HG02571 (cell line): Measurements from ENCODE around the gene PAIP1.
A peak's percentile ranks its signal among the peaks of the same experiment; 100 is the strongest.
"Not testable (repeated sequence)": the region's sequence is repeated elsewhere in the genome, so short reads cannot be mapped to it uniquely, and the experiment has no call there.

Experiments
- ATAC-seq: cut with Tn5 transposase; IDR thresholded peaks from one replicate; pipeline ENCODE4 v1.9.1; 2021; ENCODE audit warnings: mild to moderate bottlenecking, moderate library complexity; ENCODE audit not compliant: unreplicated experiment

Gene PAIP1

DNA sequence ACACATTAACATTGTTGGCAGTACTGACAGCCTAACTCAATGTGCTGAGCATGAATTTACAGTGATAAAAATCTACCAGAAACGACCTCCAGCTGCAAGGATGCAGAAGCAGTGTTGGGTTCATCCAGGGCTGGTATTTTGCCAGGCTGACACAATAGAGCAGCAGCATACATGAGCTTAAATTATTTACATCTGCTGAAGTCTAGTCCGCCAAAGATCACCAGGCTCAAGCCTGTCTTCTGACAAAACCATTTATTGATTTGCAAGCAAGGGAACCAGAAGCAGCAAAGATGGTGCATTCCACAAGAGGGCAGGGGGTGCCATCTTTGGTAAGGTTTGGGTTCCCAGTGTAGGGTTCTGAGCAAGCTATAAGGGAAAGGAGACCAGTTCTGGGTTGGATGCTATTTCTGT is 33.2 kb downstream of the PAIP1 start:
- no peak for ATAC-seq

DNA sequence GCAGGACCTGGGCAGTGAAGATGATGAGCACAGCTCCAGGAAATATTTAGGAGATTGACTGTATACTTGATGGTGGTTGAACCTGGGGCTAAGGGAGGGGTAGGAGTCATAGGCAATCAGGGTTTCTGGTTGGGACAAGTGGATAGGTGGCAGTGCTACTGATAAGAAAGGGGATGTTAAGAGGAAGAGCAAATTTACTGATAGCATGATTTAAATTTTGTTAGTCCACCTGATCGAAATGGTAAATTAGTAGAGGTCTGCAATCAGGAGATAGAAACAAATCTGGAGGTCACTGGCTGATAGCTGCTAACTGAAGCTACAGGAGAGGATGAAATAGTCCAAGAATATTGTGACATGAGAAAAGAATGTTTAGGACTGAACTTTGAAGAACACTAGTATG is 36.3 kb downstream of the PAIP1 start:
- no peak for ATAC-seq

DNA sequence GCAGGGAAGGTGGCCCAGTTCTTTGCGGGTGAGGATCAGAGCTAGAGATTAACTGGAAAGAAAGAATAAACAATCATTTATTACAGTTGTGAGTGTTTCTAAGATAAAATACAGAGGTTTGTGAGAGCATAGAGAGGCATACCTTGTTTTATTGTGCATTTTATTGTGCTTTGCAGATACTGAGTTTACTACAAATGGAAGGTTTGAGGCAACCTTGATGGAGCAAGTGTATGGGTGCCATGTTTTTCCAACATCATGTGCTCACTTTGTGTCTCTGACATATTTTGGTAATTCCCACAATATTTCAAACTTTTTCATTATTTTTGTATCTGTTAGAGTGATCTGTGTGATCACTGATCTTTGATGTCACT is 41.2 kb downstream of the PAIP1 start:
- ATAC-seq, result no peak

DNA sequence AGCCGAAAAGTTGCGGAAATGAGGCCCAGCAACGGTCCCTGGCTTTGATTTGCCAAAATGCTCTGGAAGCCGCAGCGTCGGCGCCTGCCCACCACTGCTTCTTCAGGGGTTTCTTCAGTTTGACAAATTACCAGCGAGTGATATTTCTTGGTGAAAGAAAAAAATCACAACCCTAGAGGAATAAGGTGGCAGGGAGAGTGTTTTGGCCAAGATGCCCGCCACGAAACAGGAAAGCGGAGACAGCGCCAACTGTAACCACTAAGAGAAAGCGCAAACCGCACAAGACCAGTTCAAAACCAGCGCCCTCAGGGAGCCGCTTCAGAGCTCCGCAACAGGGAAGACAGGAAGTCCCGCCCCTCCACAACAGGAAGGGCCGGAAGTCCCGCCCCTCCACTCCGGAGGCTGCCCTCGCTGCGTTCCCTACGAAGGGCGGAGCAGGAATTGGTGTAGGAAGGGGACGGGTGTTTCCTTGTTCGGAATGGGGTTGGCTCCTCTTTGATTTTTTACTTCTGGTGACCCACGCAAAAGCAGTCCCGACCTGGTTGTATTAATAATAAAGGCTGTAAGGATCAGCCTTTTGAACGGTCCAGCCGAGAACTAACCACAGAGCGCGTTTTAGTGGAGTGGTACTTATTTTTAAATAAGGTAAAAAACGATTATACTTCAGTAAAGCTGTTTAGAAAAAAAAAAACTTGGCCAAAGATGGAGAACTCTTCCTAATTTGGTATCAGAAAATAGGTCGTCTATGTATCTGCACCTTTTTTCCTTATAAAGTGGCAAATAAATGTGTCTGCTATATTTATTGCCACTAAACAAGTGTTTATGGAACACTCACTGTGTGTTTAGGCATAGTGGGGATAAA is 41.8 kb downstream of the PAIP1 start, which contains the start of gene C5orf34:
Gene C5orf34 (minus strand): TSS at position 333 of the 862 bp plus-strand sequence. CDS start 5,809 bp downstream, outside the sequence.
- ATAC-seq, result peak; percentile 99

DNA sequence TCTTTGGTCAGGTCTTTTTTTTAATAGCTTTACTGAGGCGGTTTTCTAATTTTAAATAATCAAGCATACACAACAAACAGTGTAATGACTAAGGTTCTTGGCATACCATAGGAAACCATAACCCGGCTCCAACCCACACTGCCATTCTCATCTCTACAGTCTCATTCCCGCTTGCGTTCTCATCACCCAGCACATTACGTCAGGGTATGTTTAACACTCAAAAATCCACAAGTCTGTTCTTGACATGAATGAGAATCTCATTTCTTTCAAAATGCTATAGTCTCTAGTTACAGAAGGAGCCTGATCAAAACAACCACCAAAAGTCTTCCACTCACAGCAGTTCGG is 42.4 kb downstream of the PAIP1 start:
- ATAC-seq, result peak; percentile 23

DNA sequence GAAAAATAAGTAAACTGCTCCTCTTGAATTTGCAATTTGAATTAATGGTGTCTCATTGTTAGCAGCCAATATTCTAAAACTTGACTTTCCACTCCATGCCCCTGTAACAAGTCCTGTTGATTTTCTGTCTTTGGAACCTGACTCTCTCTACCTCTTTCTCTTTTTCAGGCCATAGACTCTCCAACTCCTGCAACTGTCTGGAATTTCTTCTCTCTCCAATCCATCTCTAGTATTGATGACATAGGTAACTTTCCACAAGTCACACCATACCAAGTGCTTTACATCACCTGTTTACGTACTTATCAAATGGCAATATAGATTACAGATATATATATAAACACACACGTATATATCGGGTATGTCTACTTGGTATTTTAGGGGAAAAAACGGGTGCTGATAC is 42.9 kb downstream of the PAIP1 start:
- ATAC-seq, result no peak

DNA sequence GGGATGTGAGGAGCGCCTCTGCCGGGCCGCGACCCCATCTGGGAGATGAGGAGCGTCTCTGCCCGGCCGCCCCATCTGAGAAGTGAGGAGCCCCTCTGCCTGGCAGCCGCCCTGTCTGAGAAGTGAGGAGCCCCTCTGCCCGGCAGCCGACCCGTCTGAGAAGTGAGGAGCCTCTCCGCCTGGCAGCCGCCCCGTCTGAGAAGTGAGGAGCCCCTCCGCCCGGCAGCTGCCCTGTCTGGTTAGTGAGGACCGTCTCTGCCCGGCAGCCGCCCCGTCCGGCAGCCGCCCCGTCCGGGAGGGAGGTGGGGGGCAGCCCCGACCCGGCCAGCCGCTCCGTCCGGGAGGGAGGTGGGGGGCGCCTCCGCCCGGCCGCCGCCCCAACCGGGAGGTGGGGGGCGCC is 45.8 kb downstream of the PAIP1 start:
- ATAC-seq, result not testable (repeated sequence)

DNA sequence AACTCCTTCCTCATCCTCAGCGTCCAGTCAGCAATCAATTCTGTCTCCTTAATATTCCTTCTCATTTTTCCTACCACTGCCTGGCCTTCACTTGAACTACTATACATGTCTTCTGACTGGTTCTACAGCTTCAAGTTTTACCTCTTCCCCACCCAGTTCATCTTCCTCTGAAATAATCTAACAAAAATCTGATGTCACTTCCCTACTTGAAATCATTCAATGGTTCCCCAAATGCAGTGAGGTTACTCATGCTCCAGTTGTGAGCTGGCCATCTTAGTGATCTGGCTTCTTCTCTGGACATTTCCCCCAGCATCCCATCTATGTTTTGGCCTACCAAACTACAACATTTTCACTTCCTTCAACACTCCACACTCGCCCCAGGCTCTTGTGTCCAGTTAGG is 58.3 kb downstream of the PAIP1 start:
- no peak for ATAC-seq

DNA sequence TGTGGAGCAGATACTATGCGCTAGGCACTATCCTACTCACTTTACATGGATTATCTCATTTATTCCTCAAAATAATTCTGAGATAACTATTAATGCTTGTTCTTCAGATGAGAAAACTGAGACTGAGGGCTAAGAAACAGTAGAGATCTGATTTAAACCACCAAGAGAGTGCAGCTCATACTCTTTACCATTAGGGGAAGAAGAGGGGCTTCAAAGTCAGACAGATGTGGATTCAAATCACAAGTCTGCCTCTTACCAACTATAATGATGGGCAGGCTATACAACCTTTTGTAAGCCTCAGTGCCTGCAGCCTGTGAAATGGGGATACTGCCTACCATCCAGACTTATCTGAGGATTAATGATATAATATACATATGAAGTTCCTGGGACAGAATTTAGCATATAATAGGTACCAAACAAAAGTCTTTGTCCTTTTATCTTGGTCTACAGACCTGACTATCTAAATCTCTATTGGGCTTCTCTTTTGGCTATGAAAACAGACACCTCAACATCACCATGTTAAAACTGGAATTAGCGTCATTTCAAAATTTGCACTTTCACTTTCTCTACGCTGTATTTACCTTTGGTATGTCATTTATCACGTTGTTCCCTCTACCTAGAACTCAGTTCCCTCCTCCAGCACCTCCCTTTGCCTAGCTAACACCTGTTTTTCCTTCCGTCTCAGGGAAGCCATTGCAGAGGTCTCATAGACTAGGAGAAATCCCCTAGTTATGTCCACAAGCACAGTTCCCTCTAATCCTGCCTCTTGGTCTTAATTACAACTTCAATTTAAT is 59.4 kb downstream of the PAIP1 start:
- no peak for ATAC-seq

DNA sequence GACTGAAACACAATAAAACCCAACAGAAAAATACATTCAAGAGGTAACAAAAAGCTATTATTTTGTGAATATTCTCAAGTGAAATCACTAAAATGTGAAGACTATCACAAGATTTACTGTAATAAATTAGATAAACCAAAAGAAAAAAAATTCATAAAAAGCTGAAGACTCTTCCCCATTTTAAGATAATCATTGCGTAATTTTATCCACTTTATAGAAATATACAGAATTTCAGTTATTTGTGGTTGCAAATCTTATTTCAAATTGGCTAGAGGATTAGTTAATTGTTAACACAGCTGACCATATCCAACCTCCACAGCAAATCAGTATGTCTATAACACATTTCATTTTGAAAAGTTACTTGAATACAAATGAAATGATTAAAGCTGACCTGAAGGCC is 65.6 kb downstream of the PAIP1 start:
- no peak for ATAC-seq

DNA sequence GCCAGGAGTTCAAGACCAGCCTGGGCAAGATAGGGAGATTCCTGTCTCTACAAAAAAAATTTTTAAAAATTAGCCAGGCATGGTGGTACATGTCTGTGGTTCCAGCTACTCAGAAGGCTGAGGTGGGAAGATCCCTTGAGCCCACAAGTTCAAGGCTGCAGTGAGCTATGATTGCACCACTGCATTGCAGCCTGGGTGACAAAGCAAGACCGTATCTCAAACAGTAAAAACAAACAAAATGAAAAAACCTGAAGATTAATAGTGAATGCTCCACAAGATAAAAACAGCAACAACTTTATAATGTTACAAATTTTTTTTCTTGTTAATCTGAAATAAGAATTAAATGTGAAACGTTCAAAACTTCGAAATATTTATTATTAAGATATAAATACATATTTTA is 70.5 kb downstream of the PAIP1 start:
- no peak for ATAC-seq

DNA sequence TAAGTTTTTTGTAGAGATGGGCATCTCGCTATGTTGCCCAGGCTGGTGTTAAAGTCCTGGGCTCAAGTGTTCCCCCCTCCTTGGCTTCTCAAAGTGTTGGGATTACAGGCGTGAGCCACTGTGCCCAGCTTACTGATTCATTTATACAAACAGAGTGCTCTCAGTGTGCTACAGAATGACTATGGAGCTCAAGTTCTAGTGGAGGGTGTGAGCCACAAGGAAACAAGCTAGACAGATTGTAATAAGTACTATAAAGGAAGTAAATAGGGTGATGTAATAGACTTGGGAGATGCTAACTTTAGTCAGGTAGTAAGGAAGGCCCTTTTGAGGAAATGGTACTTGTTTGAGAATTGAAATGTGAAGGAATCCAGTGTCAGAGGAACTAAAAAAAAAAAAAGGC is 71.5 kb downstream of the PAIP1 start:
- ATAC-seq, result no peak

DNA sequence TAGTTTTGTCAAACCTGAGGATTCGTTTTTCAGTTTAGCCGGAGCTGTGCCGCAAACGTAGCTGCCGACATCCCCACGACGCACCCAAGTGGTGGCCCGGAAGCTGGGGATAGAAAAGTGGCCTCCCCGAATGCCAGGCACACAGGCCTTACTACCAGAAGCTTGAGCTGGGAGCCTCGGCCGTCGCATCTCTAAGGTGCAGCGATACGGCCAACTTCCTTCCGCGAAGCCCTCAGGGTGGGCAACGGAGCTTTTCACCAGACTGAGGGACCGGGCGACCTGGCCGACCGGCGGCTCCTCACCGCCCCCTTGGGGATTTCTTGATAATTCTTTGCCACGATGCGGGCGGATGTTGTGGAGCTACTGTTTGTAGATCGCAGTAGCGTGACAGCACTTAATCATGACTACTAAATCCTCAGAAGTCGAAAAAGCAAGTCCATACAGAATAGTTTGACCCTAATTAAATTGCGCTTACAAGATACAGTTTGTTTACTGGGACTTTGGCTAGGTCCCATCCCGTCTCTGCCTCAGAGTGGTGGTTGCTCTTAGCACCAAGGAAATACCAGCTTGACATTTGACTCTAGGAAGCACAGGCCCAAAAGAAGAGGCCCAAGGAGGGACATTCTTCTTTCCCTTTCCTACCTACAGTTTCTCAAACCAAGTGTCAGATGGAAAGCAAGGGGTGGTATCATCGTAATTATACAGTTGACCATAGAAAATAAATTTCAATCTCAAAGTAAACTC is 72.6 kb downstream of the PAIP1 start:
- peak; percentile 65 for ATAC-seq

DNA sequence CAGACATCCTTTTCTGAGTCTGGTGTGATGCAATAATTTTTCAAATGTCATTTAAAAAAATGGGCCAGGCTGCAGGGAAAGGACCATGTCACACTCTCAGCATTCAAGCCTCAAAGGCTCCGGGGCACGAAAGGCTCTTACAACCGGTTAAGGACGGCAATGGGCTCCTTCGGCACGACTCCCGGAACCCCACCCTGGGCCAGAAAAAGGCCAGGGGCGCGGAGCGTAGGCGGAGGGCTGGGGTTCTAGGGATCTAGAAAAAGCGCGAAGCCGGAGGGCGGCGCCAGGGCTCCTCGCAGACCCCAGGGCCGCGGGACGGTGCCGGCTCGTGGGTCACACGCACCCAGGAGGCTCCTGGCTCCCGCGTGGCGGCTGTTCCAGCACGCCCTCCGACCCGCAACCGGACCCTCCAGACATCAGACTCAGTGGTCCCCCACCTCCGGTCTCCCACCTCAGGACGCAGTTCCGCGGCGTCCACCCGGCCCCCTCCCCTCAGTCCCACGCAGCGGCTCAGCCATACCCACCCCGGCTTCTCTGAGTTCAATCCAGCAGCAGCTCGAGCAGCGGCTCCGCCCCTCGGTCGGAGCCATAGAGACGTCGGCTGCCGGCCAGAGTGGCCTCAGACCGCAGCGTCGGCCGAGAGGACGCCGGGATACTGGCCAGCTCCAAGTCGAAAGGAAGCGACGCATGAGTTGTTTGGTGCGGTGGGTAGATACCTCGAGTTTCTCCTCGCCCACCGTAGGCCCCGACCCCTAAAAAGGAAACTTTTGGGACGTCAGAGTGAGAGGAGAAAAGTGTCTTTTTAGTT is 73.4 kb downstream of the PAIP1 start, which contains the start of gene TMEM267:
Gene TMEM267 (minus strand): TSS at position 568 of the 808 bp plus-strand sequence. CDS start 29,896 bp downstream, outside the sequence.
- peak; percentile 90 for ATAC-seq

DNA sequence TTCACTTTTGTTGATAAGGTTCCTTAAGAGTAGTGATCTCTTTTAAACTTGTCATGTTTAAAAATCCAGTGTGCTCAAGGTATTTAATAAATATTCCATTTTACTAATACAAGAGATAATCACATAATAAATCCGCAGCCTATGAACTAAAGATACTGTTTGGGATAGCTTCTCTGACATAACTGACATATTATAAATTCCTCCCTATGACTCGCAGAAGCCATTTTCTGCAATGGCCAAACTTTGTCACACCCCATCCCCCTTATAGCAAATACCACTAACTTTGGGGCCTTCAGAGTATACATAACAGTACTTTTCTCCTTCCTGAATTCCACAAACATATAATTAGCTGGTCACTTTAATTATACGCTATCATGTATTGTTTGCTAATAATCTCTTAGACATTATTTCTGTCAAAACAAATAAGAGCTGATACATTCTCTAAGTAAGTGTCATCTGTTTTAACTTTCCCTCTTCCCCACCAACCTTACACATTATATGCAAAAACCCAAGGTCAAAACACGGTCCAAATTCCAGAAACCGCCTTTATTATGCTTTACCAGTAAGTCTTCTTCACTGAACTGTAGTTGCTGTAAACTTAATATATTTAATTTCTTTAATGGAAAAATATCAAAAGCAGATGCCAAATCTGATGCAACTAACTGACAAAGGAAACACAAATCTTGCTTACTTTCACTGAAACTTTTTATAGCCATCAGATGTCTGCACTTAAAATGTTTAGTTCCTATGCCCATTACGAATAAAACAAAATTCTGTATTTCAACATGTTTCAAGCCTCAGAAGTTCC is 74.2 kb downstream of the PAIP1 start:
- no peak for ATAC-seq
